Measurements from ENCODE around the gene ASB3.
A peak's percentile ranks its signal among the peaks of the same experiment; 100 is the strongest.
"Not testable (repeated sequence)": the region's sequence is repeated elsewhere in the genome, so short reads cannot be mapped to it uniquely, and the experiment has no call there.

Gene ASB3, protein sequence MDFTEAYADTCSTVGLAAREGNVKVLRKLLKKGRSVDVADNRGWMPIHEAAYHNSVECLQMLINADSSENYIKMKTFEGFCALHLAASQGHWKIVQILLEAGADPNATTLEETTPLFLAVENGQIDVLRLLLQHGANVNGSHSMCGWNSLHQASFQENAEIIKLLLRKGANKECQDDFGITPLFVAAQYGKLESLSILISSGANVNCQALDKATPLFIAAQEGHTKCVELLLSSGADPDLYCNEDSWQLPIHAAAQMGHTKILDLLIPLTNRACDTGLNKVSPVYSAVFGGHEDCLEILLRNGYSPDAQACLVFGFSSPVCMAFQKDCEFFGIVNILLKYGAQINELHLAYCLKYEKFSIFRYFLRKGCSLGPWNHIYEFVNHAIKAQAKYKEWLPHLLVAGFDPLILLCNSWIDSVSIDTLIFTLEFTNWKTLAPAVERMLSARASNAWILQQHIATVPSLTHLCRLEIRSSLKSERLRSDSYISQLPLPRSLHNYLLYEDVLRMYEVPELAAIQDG

DNA sequence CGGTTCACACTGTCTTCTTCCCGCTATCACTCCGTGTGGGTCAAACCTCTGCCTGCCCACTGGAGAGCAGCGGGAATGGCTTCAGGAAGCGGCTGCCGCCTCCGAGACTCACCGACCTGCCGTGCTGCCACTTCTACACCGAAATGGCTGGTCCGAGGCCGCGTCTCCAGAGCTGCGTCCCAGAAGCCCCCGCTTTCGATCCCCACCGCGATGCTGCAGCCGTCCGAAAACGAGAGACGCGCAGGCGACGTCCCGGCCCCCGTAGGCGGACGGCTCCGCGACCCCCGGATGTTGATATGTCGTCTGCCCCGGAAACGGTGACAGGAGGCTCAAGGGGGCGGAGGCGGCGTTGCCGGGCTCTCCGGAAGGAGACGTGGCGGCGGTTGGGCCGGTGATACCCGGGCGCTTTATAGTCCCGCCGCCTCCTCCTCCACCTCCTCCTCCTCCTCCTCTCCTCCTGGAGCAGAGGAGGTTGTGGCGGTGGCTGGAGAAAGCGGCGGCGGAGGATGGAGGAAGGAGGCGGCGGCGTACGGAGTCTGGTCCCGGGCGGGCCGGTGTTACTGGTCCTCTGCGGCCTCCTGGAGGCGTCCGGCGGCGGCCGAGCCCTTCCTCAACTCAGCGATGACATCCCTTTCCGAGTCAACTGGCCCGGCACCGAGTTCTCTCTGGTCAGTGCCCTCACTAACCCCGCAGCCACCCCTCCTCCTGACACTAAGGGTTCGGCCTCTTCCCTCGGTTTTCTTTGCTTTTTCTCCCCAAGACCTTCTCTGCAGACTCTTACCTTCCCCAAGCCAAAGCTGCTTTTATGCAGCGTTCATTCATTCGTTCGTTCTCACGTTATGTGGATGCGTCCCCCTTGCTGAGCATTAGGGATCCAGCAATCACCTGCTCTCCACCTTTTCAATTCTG, at the start of gene ASB3, which contains the start of gene ERLEC1:
TSS of gene ASB3 (minus strand) at position 249 of the 909 bp plus-strand sequence. CDS start 21,381 bp downstream, outside the sequence.
TSS of gene ERLEC1 (plus strand) at position 340 of the 909 bp plus-strand sequence. CDS start at position 507, 167 bp downstream.
- Histone ChIP-seq H3K36me3 (ENCODE audit: insufficient read depth, low read length) (peaks cover 20% of the 10 kb centered on the region), H3K4me3 (ENCODE audit: low read depth, low read length, poor library complexity, severe bottlenecking) (peak within 1 kb of the TSS; percentile 89), H3F3A (ENCODE audit: insufficient read depth, low read length) (no peaks in the 10 kb centered on the region), H3K9me3 (ENCODE audit: low read length) (no peaks in the 10 kb centered on the region), H3K27me3 (ENCODE audit: insufficient read depth, low read length) (no peaks in the 10 kb centered on the region), H3K9me2 (ENCODE audit: low read depth, low read length) (no peaks in the 10 kb centered on the region), H3K4me2 (ENCODE audit: low read length) (peak within 1 kb of the TSS; percentile 90), H2AFZ (ENCODE audit: low read length) (no peak within 1 kb of the TSS), H3K27ac (ENCODE audit: low read depth, low read length, poor library complexity, severe bottlenecking) (peak within 1 kb of the TSS; percentile 70), H3K4me1 (ENCODE audit: insufficient read depth, low read length, severe bottlenecking) (peaks cover 43% of the 10 kb centered on the region), H3K9ac (ENCODE audit: low read length) (peak within 1 kb of the TSS; percentile 91), H3K79me2 (ENCODE audit: insufficient read depth, low read length) (peaks cover 71% of the 10 kb centered on the region), H4K20me1 (ENCODE audit: insufficient read depth, low read length) (no peaks in the 10 kb centered on the region)
- no peak for TF ChIP-seq EZH2 (IDR thresholded peaks at IDR 0.05; ENCODE audit: borderline replicate concordance, low read length)
- TF ChIP-seq, protein P1, sequence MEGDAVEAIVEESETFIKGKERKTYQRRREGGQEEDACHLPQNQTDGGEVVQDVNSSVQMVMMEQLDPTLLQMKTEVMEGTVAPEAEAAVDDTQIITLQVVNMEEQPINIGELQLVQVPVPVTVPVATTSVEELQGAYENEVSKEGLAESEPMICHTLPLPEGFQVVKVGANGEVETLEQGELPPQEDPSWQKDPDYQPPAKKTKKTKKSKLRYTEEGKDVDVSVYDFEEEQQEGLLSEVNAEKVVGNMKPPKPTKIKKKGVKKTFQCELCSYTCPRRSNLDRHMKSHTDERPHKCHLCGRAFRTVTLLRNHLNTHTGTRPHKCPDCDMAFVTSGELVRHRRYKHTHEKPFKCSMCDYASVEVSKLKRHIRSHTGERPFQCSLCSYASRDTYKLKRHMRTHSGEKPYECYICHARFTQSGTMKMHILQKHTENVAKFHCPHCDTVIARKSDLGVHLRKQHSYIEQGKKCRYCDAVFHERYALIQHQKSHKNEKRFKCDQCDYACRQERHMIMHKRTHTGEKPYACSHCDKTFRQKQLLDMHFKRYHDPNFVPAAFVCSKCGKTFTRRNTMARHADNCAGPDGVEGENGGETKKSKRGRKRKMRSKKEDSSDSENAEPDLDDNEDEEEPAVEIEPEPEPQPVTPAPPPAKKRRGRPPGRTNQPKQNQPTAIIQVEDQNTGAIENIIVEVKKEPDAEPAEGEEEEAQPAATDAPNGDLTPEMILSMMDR (IDR thresholded peaks at IDR 0.05; ENCODE audit: low read length): no peak

DNA sequence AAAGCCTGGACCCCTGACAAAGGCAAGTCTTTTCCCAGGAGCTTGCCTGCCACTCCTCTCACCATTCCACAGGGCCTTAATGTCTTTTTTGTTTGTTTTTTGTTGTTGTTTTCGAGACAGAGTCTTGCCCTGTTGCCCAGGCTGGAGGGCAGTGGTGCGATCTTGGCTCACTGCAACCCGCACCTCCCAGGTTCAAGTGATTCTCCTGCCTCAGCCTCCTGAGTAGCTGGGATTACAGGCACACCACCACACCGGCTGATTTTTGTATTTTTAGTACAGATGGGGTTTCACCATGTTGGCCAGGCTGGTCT, 43.2 kb upstream of the ASB3 start:
- not testable (repeated sequence) for H3K4me3 ChIP-seq (ENCODE audit: low read depth, low read length, poor library complexity, severe bottlenecking); H3K79me2 ChIP-seq (ENCODE audit: insufficient read depth, low read length); H2AFZ ChIP-seq (ENCODE audit: low read length); H3K9me2 ChIP-seq (ENCODE audit: low read depth, low read length); H3K27ac ChIP-seq (ENCODE audit: low read depth, low read length, poor library complexity, severe bottlenecking); H3F3A ChIP-seq (ENCODE audit: insufficient read depth, low read length); H3K36me3 ChIP-seq (ENCODE audit: insufficient read depth, low read length); H3K9ac ChIP-seq (ENCODE audit: low read length); H3K4me1 ChIP-seq (ENCODE audit: insufficient read depth, low read length, severe bottlenecking); H3K27me3 ChIP-seq (ENCODE audit: insufficient read depth, low read length); H4K20me1 ChIP-seq (ENCODE audit: insufficient read depth, low read length); H3K4me2 ChIP-seq (ENCODE audit: low read length); H3K9me3 ChIP-seq (ENCODE audit: low read length)

DNA sequence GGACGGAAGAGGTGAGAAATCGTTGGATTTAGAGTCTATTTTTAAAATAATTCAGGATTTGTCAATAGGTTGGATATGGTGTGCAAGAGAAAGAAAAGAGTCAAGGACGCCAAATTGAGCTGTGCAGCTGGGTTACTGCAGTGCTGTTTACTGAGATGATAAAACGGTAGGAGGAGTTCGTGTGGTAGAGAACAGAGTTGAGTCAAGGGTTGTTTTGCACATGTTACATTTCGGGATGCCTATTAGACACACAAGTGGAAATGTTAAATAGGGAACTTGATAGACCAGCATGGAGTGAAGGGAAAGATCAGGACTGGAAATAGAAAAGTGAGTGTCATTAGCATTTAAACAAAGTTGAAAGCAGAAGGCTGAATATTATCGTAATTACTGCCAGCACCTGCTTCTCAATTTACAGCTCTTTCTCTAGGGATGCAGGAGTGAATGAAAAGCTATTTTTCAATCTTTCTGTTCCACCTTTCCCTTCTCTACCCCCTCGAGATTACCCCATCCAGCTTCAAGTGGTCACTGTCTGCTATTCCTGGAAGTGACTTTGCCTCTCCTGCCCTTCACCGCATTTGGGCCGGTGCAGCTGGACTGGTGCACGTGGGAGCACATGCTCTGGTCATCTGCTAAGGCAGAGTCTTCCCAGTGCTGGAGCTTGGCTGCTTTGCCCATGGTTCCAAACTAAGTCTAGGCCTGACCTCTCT, 42.7 kb upstream of the ASB3 start:
- H3K27me3 ChIP-seq (ENCODE audit: insufficient read depth, low read length): no peaks in the 10 kb centered on the region
- TF ChIP-seq EZH2 (IDR thresholded peaks at IDR 0.05; ENCODE audit: borderline replicate concordance, low read length): no peak
- TF ChIP-seq, protein P1 (IDR thresholded peaks at IDR 0.05; ENCODE audit: low read length): no peak
- no peaks in the 10 kb centered on the region for H3K4me1 ChIP-seq (ENCODE audit: insufficient read depth, low read length, severe bottlenecking)
- no peak overlapping the region for H3K27ac ChIP-seq (ENCODE audit: low read depth, low read length, poor library complexity, severe bottlenecking)
- no peaks in the 10 kb centered on the region for H3K9me3 ChIP-seq (ENCODE audit: low read length)
- no peak overlapping the region for H3K4me3 ChIP-seq (ENCODE audit: low read depth, low read length, poor library complexity, severe bottlenecking)
- no peaks in the 10 kb centered on the region for H4K20me1 ChIP-seq (ENCODE audit: insufficient read depth, low read length)
- no peak overlapping the region for H2AFZ ChIP-seq (ENCODE audit: low read length)
- no peaks in the 10 kb centered on the region for H3K36me3 ChIP-seq (ENCODE audit: insufficient read depth, low read length)
- H3K9me2 ChIP-seq (ENCODE audit: low read depth, low read length): no peaks in the 10 kb centered on the region
- no peak overlapping the region for H3K9ac ChIP-seq (ENCODE audit: low read length)
- no peaks in the 10 kb centered on the region for H3F3A ChIP-seq (ENCODE audit: insufficient read depth, low read length)
- no peaks in the 10 kb centered on the region for H3K79me2 ChIP-seq (ENCODE audit: insufficient read depth, low read length)
- H3K4me2 ChIP-seq (ENCODE audit: low read length): no peak overlapping the region
